Activated CD8-positive, alpha-beta memory T cell treated with anti-CD3 and anti-CD28 coated beads for 4 hours (primary cell): ENCODE measurements around the gene ARID2.

Experiments
- DNase-seq, 2 donors: peaks; one replicate each; pipeline ENCODE4 v3.0.0-alpha.2; 2020; ENCODE audit warnings: low read depth in 2 of 2

ARID2 gene

DNA sequence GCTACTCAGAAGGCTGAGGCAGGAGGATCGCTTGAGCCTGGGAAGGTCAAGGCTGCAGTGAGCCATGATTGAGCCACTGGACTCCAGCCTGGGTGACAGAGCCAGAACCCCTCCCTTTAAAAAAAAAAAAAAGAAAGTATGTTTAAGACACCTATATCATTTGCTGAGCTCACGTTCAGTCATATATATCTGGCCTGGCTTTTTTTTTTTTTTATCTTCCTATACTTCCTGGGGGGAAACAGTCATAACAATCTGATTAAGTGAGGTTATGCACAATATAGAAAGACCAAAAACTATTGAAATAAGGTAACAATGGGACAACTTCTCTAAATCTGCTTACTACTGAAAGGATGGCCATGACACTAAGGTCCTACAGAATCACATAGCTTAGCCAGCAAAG, 9.4 kb upstream of the ARID2 start:
- no peak for DNase-seq

DNA sequence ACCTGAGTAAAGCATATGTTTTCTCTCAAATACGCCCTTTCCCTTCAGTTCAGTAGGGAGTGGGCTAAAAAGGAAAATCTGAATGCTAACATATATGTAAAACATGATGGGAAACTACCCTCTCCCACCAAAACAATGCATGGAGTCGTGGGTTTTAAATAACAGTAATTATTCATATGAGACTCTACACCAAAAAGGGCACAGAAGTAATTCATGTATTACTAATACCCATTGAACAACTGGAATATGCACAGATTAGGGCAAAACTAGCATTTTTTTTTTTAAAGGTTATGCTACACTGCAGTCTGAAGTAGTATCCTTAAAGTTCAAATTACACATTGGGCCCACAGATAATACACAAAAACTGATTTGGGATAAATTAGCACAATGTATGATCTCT, 8.1 kb upstream of the ARID2 start:
- DNase-seq: no peak

DNA sequence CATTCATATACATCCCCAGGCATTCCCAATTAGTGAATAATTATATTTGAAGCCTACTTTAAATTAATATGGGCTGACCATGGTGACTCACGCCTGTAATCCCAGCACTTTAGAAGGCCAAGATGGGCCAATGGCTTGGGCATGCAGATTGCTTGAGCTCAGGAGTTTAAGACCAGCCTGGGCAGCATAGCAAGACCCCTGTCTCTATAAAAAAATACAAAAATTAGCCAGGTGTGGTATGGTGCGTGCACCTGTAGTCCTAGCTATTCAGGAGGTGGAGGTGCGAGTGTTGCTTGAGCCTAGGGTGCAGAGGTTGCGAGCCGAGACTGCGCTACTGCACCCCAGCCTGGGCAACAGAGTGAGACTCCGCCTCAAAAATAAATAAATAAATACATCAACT, 7.6 kb upstream of the ARID2 start:
- no peak for DNase-seq

DNA sequence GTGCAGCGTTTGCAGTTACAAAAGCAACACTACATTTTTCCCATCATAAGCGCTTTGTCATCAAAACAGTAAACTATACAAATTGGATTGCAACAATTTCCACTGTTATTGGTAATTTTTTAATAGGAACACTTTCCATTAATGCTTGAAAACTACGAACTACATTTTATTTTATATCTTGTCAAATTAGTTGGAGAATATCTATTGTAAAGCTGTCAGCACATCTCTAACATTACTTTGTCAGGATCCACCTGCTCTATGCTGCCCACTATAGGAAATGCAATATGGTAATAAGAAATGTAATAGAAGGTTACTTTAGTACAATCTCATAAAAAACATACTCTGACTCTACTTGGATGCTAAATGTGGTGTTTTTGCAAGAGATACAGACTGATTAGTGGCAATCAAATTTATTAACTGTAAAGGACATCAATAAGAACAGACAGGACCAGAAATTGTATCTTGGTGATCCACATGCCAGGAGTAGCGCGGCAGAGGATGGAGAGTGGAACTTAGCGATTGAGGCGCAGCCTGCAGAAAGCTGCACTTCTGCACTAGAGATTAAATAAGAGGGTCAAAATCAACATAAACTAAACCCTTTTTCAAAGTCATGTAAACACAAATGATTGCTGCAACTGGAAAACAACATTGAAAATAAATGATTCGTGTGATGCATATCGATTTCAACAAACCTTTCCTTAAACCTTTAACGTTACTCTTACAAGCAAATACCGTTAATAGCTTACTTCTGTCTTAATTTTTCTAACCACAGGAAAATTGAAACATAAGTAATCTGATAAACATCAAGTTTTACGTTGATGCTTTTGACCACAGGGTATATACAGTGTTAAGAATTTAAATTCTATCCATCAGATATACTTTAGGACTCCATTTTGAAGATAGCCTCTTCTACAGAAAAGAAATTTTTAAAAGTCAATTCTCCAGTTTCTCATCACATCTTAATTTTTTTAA, 3.6 kb upstream of the ARID2 start:
- no peak for DNase-seq

GRCh38 chr12:45726603-45727300, 2.8 kb upstream of the ARID2 start:
- DNase-seq: no peak

DNA sequence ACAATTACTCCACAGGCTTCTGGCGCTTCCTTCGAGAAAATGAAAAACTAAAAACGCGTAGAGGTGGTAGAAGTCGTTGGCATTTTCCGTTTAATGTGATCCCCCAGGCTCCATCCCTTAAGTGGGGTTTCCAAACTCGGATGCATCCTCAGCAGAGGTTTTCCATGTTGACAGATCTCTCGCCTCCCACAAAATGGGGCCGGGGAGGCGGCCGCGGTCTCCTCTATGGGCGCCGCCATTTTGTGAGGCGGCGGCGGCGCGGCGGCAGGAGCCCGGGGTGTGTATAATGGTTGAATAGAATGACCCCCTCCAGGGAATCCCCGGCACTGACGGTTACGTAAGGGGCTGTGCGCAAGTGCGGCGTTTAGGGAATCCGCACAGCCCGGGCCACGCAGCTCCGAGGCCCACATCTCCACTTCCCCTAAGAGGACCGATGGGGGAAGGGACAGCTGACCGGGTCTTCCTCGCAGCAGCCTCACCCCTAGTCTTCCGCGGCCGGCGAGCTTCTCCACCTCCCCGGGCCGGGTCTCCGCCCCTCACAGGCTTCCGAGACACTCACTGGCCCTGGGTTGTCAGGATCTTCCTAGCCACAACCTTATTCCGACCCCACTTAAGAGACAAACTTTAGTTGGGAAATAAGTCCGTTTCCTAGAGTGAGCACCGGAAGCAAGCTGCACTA, 2.1 kb upstream of the ARID2 start:
- DNase-seq: peak; percentile 73 to 74

DNA sequence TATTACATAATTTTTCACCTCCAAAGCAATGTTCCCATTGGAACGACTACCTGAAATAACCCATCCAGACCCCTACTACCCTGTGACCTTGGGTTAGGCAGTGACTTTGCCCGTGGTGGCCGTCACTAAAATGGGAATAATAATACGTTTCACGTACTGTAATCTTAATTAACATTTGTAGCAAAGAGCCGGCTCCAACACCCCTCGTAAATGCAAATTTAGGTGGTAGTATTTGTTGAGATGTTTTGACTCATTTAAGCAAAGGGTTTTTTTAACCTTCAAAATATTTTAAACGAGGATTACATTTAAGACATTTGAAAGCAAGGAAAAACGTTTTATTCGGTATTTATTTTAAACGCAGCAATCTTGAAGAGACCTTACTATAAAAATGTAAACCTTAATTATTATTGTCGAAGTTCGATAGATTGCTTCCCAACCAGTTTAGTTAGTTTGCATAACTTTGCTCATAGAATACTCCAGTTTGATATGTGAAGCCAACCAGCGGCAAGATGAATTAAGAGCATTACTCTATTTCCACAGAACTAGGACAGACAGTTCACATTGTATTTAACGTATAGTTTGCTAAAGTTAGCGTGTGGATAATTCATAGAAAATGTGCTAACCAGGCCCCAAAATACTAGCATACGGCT, 1.4 kb upstream of the ARID2 start:
- no peak for DNase-seq

GRCh38 chr12:45728630-45729232, 775 bp upstream of the ARID2 start:
- peak; percentile 90 to 96 for DNase-seq

DNA sequence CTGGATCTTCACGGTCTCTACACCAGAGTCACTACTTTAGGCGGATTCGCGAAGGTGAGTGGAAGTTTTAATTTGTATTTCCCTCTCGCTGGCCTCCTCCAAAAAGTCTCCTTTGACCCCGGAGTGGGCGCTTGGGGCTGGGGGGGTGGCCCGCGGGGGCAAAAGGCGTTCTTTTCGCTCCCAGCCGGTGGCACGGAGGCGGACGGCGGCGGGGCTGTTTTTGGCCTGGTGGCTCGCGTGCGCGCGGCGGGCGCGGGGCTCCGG, 510 bp downstream of the ARID2 start:
- DNase-seq: peak in 1 of 2 donors; percentile 3

GRCh38 chr12:45730348-45731189, 1.1 kb downstream of the ARID2 start:
- peak; percentile 30 to 31 for DNase-seq

DNA sequence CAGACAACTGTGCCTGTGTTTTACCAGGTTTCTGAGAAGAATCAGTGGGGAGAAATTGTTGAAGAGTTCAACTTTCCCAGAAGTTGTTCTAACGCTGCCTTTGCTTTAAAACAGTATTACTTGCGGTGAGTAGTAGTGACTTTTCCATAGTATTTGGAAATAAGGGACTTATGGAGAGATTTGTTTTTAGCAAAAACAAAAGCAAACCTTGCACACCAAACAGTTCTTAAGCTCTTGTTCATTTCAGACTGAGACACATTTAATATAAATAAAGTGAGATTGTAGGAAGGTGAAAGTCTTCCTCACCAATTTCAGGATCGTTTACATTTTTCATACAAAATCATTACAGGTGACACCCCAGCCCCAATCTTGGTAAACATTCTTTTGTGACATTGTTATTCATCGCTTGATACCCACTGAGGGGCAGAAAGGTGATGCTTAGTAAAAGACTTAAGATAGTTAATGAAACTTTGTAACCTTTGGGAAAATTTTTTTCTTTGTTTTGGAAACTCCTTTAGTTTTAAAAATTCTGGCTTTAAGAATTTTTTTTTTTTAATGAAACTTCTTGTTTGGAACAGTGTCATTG, 1.8 kb downstream of the ARID2 start:
- DNase-seq: no peak

DNA sequence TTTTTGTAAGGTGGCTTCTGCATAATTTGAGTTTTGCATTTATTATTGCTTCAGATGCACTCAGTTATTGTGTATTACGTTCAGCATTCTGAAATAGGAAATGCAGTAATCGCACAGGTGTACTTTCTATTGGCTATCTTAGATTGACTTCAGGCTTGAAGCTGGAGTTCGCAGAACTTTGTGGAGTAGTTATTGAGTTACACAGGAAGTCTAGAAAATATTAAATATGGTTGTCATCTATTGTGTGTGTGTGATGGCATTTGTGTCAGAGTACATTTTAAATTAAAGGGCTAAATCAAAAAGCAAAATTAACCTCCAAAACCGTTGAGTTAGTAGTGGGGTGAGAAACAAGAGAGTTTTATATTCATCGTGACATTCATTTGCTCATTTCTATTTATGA, 2.7 kb downstream of the ARID2 start:
- DNase-seq: no peak

DNA sequence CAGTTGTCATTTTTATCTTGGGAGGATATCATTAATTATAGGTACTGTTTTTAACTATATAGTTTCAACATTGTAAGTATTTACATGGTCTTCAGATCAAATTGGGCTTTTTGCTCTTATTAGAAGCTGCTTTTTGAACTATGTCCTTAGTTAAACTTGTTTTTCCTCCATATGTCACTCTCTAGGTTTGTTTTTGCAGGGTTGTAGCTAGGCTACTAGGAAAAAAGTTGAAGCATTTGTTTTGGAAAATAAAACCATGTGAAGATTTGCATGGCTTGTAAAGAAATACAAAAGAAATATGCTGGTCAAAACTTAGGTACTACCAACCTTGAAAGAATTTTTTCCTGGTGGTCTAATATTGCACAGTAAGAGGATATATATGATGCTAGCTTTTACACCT, 3.4 kb downstream of the ARID2 start:
- DNase-seq: no peak

GRCh38 chr12:45737638-45738037, 8.1 kb downstream of the ARID2 start:
- DNase-seq: no peak

- DNase-seq: no peak
These were observed 13.1 kb downstream of the ARID2 start for GRCh38 chr12:45742590-45742989.

GRCh38 chr12:45743247-45743646, 13.7 kb downstream of the ARID2 start:
- no peak for DNase-seq

DNA sequence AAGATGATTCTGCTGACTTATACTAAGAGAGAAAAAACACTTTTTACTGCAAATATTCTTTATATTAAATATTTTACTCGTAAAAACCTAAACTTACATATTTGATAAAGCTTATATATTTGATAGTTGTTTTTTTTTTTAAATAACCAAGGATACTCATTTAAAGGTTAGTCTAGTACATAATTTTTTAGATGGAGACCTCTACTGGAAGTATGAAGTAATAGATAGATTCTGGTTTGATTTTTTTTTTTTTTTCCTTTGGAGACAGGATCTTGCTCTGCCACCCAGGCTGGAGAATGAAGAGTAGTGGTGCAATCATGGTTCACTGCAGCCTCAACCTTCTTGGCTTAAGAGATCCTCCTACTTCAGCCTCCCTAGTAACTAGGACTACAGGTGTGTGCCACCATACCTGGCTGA, 16.4 kb downstream of the ARID2 start:
- no peak for DNase-seq

- DNase-seq: no peak
These were observed 27.2 kb downstream of the ARID2 start for GRCh38 chr12:45756666-45757065.

GRCh38 chr12:45757172-45757571, 27.7 kb downstream of the ARID2 start:
- DNase-seq: no peak

- DNase-seq: no peak
These were observed 30.8 kb downstream of the ARID2 start for GRCh38 chr12:45760333-45760732.
